B cell (primary cell): ENCODE data around the gene RORC.

Source experiments
- EZH2 ChIP-seq: IDR thresholded peaks from 2 replicates; pipeline ENCODE4 v1.6.1; 2012; ENCODE audit warnings: borderline replicate concordance, low read depth, mild to moderate bottlenecking, moderate library complexity, low read length; ENCODE audit not compliant: insufficient read depth, poor library complexity, severe bottlenecking
- TF ChIP-seq, protein P1 (sequence below): fragments of 200-600 bp; IDR thresholded peaks from one replicate; pipeline ENCODE4 v1.8.0; 2022; ENCODE audit warnings: antibody characterized with exemption, mild to moderate bottlenecking

GRCh38 chr1:151798571-151798970, 33.0 kb downstream of the RORC start:
- TF ChIP-seq, protein P1, sequence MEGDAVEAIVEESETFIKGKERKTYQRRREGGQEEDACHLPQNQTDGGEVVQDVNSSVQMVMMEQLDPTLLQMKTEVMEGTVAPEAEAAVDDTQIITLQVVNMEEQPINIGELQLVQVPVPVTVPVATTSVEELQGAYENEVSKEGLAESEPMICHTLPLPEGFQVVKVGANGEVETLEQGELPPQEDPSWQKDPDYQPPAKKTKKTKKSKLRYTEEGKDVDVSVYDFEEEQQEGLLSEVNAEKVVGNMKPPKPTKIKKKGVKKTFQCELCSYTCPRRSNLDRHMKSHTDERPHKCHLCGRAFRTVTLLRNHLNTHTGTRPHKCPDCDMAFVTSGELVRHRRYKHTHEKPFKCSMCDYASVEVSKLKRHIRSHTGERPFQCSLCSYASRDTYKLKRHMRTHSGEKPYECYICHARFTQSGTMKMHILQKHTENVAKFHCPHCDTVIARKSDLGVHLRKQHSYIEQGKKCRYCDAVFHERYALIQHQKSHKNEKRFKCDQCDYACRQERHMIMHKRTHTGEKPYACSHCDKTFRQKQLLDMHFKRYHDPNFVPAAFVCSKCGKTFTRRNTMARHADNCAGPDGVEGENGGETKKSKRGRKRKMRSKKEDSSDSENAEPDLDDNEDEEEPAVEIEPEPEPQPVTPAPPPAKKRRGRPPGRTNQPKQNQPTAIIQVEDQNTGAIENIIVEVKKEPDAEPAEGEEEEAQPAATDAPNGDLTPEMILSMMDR: no peak
- no peak for TF ChIP-seq EZH2
